H1 (cell line): ENCODE results near the gene NKIRAS2. TPM values are rescaled to one million over a fixed set of nuclear protein-coding genes. Genes with fewer than 3 reads are reported as not detected.

Source experiments
- CTCF ChIA-PET: fragments of 300-600 bp; sonication (Branson Sonifier 250); formaldehyde crosslinking; loops from one replicate; lab custom pipeline; 2021; ENCODE audit not compliant: partially characterized antibody; lab: Charles Lee
- POLR2A ChIA-PET: fragments of 300-600 bp; sonication (Branson Sonifier 250); formaldehyde crosslinking; loops from one replicate; lab custom pipeline; 2021; ENCODE audit warnings: inconsistent platforms; ENCODE audit not compliant: partially characterized antibody; lab: Charles Lee
- DNase-seq, 2 experiments: peaks; one replicate each; pipeline versions ENCODE4 v3.0.0 to v3.0.0-alpha.2; 2010 to 2022; ENCODE audit warnings: low spot score in 2 of 2, low read depth in 1 of 2, mixed read lengths in 1 of 2
- FAIRE-seq: peaks from 2 replicates; lab custom pipeline; 2011; peaks lifted over from hg19 to GRCh38; lab: Jason Lieb, UNC
- H2AFZ ChIP-seq: 2 replicates; pipeline ENCODE4 v1.8.1; 2012; ENCODE audit warnings: low read length, inconsistent platforms
- H2AK5ac ChIP-seq: 2 replicates; pipeline ENCODE4 v1.6.1; 2013; ENCODE audit warnings: low read depth, low read length
- H2BK120ac ChIP-seq: replicated peaks from 2 replicates; pipeline ENCODE3; 2013; ENCODE audit warnings: low read depth, low read length, inconsistent platforms
- H2BK12ac ChIP-seq: 2 replicates; pipeline ENCODE4 v1.6.1; 2013; ENCODE audit warnings: low read depth, low read length
- H2BK15ac ChIP-seq: 2 replicates; pipeline ENCODE4 v1.6.1; 2013; ENCODE audit warnings: low read length
- H2BK20ac ChIP-seq: 2 replicates; pipeline ENCODE4 v1.6.1; 2013; ENCODE audit warnings: low read length
- H2BK5ac ChIP-seq: 2 replicates; pipeline ENCODE4 v1.6.1; 2013; ENCODE audit warnings: low read depth, low read length
- H3K14ac ChIP-seq: 2 replicates; pipeline ENCODE4 v1.6.1; 2013; ENCODE audit warnings: inconsistent platforms; ENCODE audit not compliant: insufficient read length
- H3K18ac ChIP-seq: 2 replicates; pipeline ENCODE4 v1.6.1; 2013; ENCODE audit warnings: low read length; ENCODE audit errors: extremely low read depth
- H3K23ac ChIP-seq: 2 replicates; pipeline ENCODE4 v1.6.1; 2013; ENCODE audit warnings: inconsistent platforms; ENCODE audit not compliant: insufficient read length
- H3K23me2 ChIP-seq: 2 replicates; pipeline ENCODE4 v1.6.1; 2013; ENCODE audit warnings: low read depth, low read length
- H3K27ac ChIP-seq: 2 replicates; pipeline ENCODE4 v1.6.1; 2011; ENCODE audit warnings: low read depth, low read length, inconsistent platforms
- H3K27me3 ChIP-seq, 4 experiments: replicated peaks in 1 of 4; 1 replicate in 1 of 4; 2 replicates in 3 of 4; pipeline versions ENCODE4 v1.6.1 to v1.8.1; 2011 to 2013; ENCODE audit warnings: low read length in 3 of 4, mild to moderate bottlenecking in 3 of 4, inconsistent platforms in 2 of 4, mixed read lengths in 2 of 4, moderate library complexity in 1 of 4; ENCODE audit not compliant: control insufficient read depth in 3 of 4, insufficient read depth in 3 of 4; ENCODE audit errors: extremely low read depth in 1 of 4
- H3K36me3 ChIP-seq, 4 experiments: 2 replicates each; pipeline versions ENCODE4 v1.6.1 to v1.8.1; 2011 to 2013; ENCODE audit warnings: mild to moderate bottlenecking in 4 of 4, low read length in 3 of 4, moderate library complexity in 2 of 4, control low read depth in 1 of 4, inconsistent platforms in 1 of 4; ENCODE audit not compliant: insufficient read depth in 4 of 4, control insufficient read depth in 2 of 4
- H3K4ac ChIP-seq: replicated peaks from 2 replicates; pipeline ENCODE3; 2013; ENCODE audit warnings: low read length, low read depth, mixed read lengths, inconsistent platforms; ENCODE audit not compliant: insufficient read length
- H3K4me1 ChIP-seq, 4 experiments: replicated peaks in 1 of 4; 1 replicate in 1 of 4; 2 replicates in 3 of 4; pipeline versions ENCODE4 v1.6.1 to v1.8.1; 2011 to 2013; ENCODE audit warnings: low read length in 3 of 4, inconsistent platforms in 2 of 4, mixed read lengths in 1 of 4; ENCODE audit not compliant: insufficient read depth in 4 of 4, control insufficient read depth in 3 of 4
- H3K4me2 ChIP-seq, 2 experiments: 2 replicates each; pipeline versions ENCODE4 v1.6.1 to v1.8.1; 2011 to 2013; ENCODE audit warnings: low read depth in 2 of 2, low read length in 2 of 2, control low read depth in 1 of 2, inconsistent platforms in 1 of 2, mild to moderate bottlenecking in 1 of 2; ENCODE audit not compliant: insufficient read depth in 1 of 2
- H3K4me3 ChIP-seq, 4 experiments: fragments of 200-600, 300-600 bp in 1 of 4; sonication (generic), shearing (Covaris generic), sonication (Bioruptor Twin) in 1 of 4; 2 replicates each; pipeline versions ENCODE4 v1.5.1 to v1.8.1; 2011 to 2016; ENCODE audit warnings: low read length in 4 of 4, low read depth in 3 of 4, control low read depth in 2 of 4, inconsistent platforms in 2 of 4, mild to moderate bottlenecking in 2 of 4, mixed read lengths in 1 of 4, moderate library complexity in 1 of 4; ENCODE audit not compliant: insufficient read depth in 2 of 4; ENCODE audit errors: extremely low read depth in 1 of 4
- H3K56ac ChIP-seq: replicated peaks from 2 replicates; pipeline ENCODE3; 2013; ENCODE audit warnings: low read depth, mild to moderate bottlenecking, mixed read lengths, low read length, inconsistent platforms; ENCODE audit not compliant: insufficient read length
- H3K79me1 ChIP-seq: 2 replicates; pipeline ENCODE4 v1.6.1; 2013; ENCODE audit warnings: low read depth, low read length, control low read depth
- H3K79me2 ChIP-seq, 2 experiments: 2 replicates each; pipeline versions ENCODE4 v1.6.1 to v1.8.1; 2012 to 2013; ENCODE audit warnings: low read length in 2 of 2, mild to moderate bottlenecking in 2 of 2, inconsistent platforms in 1 of 2; ENCODE audit not compliant: insufficient read depth in 2 of 2, control insufficient read depth in 1 of 2
- H3K9ac ChIP-seq, 4 experiments: replicated peaks in 1 of 4; 1 replicate in 1 of 4; 2 replicates in 3 of 4; pipeline versions ENCODE4 v1.6.1 to v1.8.1; 2011 to 2013; ENCODE audit warnings: low read depth in 3 of 4, low read length in 3 of 4, control low read depth in 2 of 4, mild to moderate bottlenecking in 2 of 4, moderate library complexity in 2 of 4, inconsistent platforms in 1 of 4; ENCODE audit errors: extremely low read depth in 1 of 4
- H3K9me3 ChIP-seq, 2 experiments: 2 replicates each; pipeline versions ENCODE4 v1.6.1 to v1.8.1; 2012 to 2013; ENCODE audit warnings: mild to moderate bottlenecking in 2 of 2, moderate library complexity in 2 of 2, control low read depth in 1 of 2, inconsistent platforms in 1 of 2, low read depth in 1 of 2, low read length in 1 of 2, mixed read lengths in 1 of 2; ENCODE audit not compliant: insufficient read depth in 2 of 2
- H4K20me1 ChIP-seq, 2 experiments: replicated peaks in 1 of 2; 2 replicates each; pipeline versions ENCODE3 to v1.8.1; 2011 to 2013; ENCODE audit warnings: inconsistent platforms in 2 of 2, low read length in 2 of 2, mild to moderate bottlenecking in 1 of 2; ENCODE audit not compliant: insufficient read depth in 2 of 2, control insufficient read depth in 1 of 2
- H4K5ac ChIP-seq: 2 replicates; pipeline ENCODE4 v1.6.1; 2013; ENCODE audit warnings: low read length, low read depth, mixed read lengths, inconsistent platforms; ENCODE audit not compliant: insufficient read length
- H4K8ac ChIP-seq: 2 replicates; pipeline ENCODE4 v1.8.0; 2013; ENCODE audit warnings: mild to moderate bottlenecking, moderate library complexity, low read length, inconsistent platforms; ENCODE audit not compliant: insufficient read depth; ENCODE audit errors: extremely low read depth
- H4K91ac ChIP-seq: replicated peaks from 2 replicates; pipeline ENCODE3; 2013; ENCODE audit warnings: low read length, mixed read lengths, inconsistent platforms; ENCODE audit not compliant: insufficient read length
- EGR1 ChIP-seq: IDR thresholded peaks from 2 replicates; pipeline ENCODE4 v1.6.1; 2011; ENCODE audit warnings: low read depth, low read length, borderline replicate concordance
- FOSL1 ChIP-seq: IDR thresholded peaks from 2 replicates; pipeline ENCODE4 v1.6.1; 2011; ENCODE audit warnings: mild to moderate bottlenecking, low read depth, low read length, moderate library complexity; ENCODE audit not compliant: insufficient read depth
- NRF1 ChIP-seq: IDR thresholded peaks from 2 replicates; pipeline ENCODE4 v1.6.1; 2011; ENCODE audit warnings: mild to moderate bottlenecking, low read depth, low read length, improper control_type of control experiment
- RFX5 ChIP-seq: IDR thresholded peaks from 2 replicates; pipeline ENCODE4 v1.6.1; 2011; ENCODE audit warnings: low read depth, low read length, improper control_type of control experiment, borderline replicate concordance
- SIX5 ChIP-seq: IDR thresholded peaks from 2 replicates; pipeline ENCODE4 v1.6.1; 2011; ENCODE audit warnings: mild to moderate bottlenecking, low read depth, low read length
- TAF1 ChIP-seq: IDR thresholded peaks from 2 replicates; pipeline ENCODE4 v1.6.1; 2011; ENCODE audit warnings: mild to moderate bottlenecking, low read depth, low read length
- WGBS, 2 experiments: shearing (Covaris generic) in 1 of 2; methylation state at CpG; one replicate each; pipeline versions ENCODE4 v1.1.6 to v1.1.7; 2013 to 2015; ENCODE audit warnings: low lambda C conversion rate in 2 of 2, mixed read lengths in 2 of 2, inconsistent platforms in 1 of 2, low coverage in 1 of 2, missing lambda C conversion rate in 1 of 2; ENCODE audit not compliant: insufficient replicate concordance in 2 of 2, insufficient coverage in 1 of 2, insufficient read length in 1 of 2; ENCODE audit errors: extremely low coverage in 1 of 2, missing lambda C conversion rate in 1 of 2; 5-methylcytosine and 5-hydroxymethylcytosine counted together
- polyA plus RNA-seq, 7 experiments: library from polyadenylated mRNA; depleted of rRNA in 3 of 7; stranded (reverse) in 5 of 7; unstranded in 2 of 7; fragments of >200 nt in 5 of 7; fragments of 200-250 nt in 2 of 7; gene quantifications; 1 replicate in 5 of 7; 2 replicates in 1 of 7; 4 replicates in 1 of 7; pipeline versions ENCODE4 v1.2.1 to v1.2.3, GENCODE V29; 2011 to 2013; ENCODE audit warnings: missing spikeins in 2 of 7, mixed read lengths in 2 of 7
- total RNA-seq: library from RNA; stranded (reverse); fragmentation: NEBNext Ultra II Directional; extraction: Animal tissue kit (Norgen Biotek cat#: 25700); gene quantifications from 2 replicates; pipeline ENCODE4 v1.2.1, GENCODE V29; 2021
- TF ChIP-seq, protein P1 (sequence below): IDR thresholded peaks from 2 replicates; pipeline ENCODE4 v1.6.1; 2012; ENCODE audit warnings: inconsistent platforms
- TF ChIP-seq, protein P2 (sequence below): IDR thresholded peaks from 2 replicates; pipeline ENCODE4 v1.6.1; 2012; ENCODE audit warnings: low read length, inconsistent platforms

The NKIRAS2 gene
- total and polyA plus RNA-seq, 2 of the 8 experiments (the other 6 are each of a cell fraction or from before 2014, with no cell fraction given), result 34.5 to 51.1 TPM

DNA sequence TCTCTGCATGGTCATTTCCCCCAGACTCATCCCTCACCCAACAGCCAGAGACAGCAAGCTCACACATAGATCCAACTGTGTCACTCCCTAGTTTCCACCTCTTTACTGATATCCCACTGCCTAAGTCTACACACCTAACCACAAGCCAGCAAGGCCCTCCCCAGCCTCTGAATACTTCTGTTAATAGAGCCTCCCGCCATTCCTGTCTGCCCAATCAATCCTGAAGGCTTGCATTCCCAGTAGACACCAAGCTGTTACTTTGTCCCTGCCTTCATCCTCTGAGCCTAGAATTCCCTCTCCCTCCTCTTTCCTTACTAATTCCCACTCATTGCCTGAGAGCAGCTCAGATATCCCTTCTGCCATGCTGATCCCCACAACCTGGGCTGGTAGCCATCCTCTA, 25.8 kb downstream of the NKIRAS2 start:
- Histone ChIP-seq H4K5ac (no peak overlapping the region), H3K9ac (no peak overlapping the region), H3K56ac (no peak overlapping the region), H3K27ac (no peak overlapping the region), H3K18ac (no peak overlapping the region), H2BK15ac (no peak overlapping the region)
- DNase-seq, result no peak
- POLR2A ChIA-PET, result interaction anchor here (0.6 to 2.0 kb wide), 6 partner anchors 8 to 1270 kb away, joined by 3 to 8 read pairs (median 4); partner anchors contain the start of gene DNAJC7
- TF ChIP-seq EGR1 (no peak), RFX5 (no peak), SIX5 (no peak), FOSL1 (no peak), NRF1 (no peak), TAF1 (no peak)
- TF ChIP-seq, protein P1, sequence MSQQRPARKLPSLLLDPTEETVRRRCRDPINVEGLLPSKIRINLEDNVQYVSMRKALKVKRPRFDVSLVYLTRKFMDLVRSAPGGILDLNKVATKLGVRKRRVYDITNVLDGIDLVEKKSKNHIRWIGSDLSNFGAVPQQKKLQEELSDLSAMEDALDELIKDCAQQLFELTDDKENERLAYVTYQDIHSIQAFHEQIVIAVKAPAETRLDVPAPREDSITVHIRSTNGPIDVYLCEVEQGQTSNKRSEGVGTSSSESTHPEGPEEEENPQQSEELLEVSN, result no peak
- TF ChIP-seq, protein P2, sequence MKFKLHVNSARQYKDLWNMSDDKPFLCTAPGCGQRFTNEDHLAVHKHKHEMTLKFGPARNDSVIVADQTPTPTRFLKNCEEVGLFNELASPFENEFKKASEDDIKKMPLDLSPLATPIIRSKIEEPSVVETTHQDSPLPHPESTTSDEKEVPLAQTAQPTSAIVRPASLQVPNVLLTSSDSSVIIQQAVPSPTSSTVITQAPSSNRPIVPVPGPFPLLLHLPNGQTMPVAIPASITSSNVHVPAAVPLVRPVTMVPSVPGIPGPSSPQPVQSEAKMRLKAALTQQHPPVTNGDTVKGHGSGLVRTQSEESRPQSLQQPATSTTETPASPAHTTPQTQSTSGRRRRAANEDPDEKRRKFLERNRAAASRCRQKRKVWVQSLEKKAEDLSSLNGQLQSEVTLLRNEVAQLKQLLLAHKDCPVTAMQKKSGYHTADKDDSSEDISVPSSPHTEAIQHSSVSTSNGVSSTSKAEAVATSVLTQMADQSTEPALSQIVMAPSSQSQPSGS, result no peak
- TF ChIP-seq, all 59 proteins: peak for 0
- Histone ChIP-seq H4K8ac (no peak overlapping the region), H3K4ac (no peak overlapping the region), H3K4me1 (peaks cover 0 to 2% (median 0%) of the 10 kb centered on the region in 4 experiments; a peak in 4 of 7 replicates), H2BK5ac (no peak overlapping the region), H3K79me1 (no peaks in the 10 kb centered on the region), H3K4me2 (no peak overlapping the region), H2BK20ac (no peak overlapping the region), H3K23ac (no peak overlapping the region), H3K23me2 (peaks cover 6% of the 10 kb centered on the region; the same call in 1 of the 2 replicates), H3K4me3 (no peak overlapping the region), H4K91ac (no peak overlapping the region), H2AK5ac (no peak overlapping the region), H3K79me2 (no peaks in the 10 kb centered on the region), H3K14ac (no peak overlapping the region), H3K27me3 (peaks cover 0 to 4% (median 0%) of the 10 kb centered on the region in 4 experiments; a peak in 2 of 7 replicates), H2BK120ac (no peak overlapping the region), H2BK12ac (no peak overlapping the region), H2AFZ (no peak overlapping the region), H4K20me1 (no peaks in the 10 kb centered on the region), H3K9me3 (no peaks in the 10 kb centered on the region), H3K36me3 (no peaks in the 10 kb centered on the region)
- FAIRE-seq, result no peak
- CTCF ChIA-PET, result interaction anchor here (0.8 to 38.8 kb wide), 9 partner anchors 8 to 61 kb away, joined by 3 to 1084 read pairs (median 5); partner anchors contain the start of genes DHX58, DNAJC7, HSPB9 and KAT2A
- WGBS, 2 experiments, result 73% methylated on average over 1 of the region's 1 CpG; no CpG with 5 or more reads in 1 of the 2 experiments
